HG02840 (cell line): ENCODE measurements around the gene HECTD2.

ENCODE experiments used
- ATAC-seq: cut with Tn5 transposase; IDR thresholded peaks from one replicate; pipeline ENCODE4 v1.9.1; 2021; ENCODE audit warnings: mild to moderate bottlenecking, moderate library complexity, moderate number of reproducible peaks; ENCODE audit not compliant: unreplicated experiment, low FRiP score

The HECTD2 gene

DNA sequence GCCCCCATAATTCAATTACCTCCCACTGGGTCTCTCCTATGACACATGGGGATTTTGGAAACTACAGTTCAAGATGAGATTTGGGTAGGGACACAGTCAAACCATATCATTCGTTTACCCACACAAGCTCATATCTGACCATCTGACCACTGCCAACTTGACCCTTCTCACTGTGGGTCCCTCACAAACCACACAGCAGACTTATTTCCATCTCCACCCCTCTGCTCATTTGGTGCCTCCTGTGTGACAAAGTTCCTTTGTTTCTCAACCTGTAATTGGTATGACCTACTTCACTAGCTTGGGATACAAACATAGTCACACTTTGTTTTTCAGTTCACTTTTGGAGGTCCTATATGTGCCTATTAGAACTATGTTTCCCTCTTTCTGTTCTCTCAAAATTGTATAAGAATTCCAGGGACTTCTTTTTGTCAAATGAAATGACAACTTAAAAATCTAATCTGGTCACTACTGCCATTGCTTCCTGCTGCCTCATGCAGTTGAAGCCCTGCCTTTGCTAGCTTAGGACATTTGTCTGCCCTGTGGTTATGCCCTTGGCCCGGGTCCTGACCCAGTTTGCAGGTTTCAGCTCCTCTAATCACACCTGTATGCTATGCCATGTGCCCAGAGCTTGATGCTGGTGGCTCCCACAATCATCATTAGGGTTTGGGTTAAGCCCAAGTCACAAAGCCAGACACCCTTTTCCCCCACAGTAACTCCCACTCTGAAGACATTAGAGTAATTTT, 152.9 kb downstream of the HECTD2 start:
- no peak for ATAC-seq

DNA sequence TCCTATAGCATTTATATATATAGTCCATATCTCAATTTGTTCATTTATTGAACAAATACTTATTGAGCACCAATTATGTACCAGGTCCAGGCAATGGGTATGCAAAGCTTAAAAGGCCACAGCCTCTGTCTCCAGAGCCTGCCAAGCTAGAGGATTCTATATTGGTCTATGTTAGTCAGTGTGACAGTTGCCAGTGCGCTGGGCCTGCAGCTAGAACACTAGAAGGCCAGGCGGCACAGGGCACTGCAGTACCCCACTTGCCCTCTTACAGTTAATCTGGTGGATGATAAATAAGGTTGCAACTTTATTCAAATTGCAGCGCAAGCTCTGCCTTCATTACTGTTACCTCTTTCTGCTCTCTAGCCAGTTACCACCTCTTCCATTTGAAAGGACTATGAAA, 153.9 kb downstream of the HECTD2 start:
- ATAC-seq: no peak
